Measurements from ENCODE around the gene TBC1D8.

The TBC1D8 gene

DNA sequence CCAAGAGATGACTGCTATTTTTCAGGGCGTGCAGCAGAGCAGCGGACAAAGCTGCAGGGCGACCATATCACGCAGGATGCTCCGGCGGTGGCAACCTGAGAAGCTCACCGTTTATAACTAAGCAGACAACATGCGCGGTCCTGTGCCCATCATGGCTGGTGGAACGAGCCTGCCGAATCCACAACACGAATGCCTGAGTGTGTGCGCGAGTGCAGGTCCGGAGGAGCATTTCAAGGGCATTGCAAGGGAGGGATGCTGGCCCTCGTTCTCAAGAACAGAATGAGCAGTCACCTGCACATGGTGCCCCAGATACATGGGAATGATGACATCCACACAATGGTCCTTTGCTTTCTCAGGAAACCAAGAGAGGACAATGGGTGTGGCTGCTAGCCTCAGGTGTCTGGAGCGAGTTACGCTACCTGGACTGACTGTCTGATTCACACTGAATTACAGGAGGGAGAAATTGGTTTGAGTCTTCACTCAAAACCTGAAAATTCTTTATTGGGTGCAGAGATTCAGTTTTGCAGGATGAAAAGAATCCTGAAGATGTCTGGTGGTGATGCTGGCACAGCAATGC, 39.8 kb downstream of the TBC1D8 start:
- DNase-seq = no peak

DNA sequence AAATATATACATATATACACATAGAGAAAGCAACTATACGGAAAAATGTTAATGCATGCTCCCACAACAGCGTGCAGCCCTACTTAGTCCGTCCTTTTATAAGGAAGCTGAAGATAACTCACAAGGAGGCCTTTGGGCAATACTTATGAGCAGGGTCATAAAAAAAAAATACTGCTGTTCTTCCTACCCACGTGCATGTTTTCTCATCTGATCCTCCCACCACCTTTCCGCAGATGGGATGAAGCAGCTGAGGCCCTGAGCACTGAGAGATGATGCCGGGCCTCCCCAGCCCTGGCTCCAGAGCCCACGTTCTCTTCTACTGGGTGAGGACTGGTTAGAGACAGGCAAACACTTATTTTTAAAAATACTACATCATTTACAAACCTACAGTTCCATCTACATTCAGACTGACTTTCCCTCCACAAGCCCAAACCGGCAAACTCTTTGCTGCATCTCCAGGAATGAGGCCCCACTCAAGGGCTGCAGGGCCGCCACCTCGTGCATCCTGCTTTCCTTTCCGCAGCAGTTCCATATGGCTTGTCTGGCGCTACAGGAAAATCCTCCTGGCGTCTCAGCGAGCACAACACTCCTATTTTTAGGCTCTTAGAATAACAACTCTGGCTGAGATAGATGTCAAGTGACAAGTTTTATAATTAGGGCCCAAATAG, 41.6 kb downstream of the TBC1D8 start:
- DNase-seq = no peak

DNA sequence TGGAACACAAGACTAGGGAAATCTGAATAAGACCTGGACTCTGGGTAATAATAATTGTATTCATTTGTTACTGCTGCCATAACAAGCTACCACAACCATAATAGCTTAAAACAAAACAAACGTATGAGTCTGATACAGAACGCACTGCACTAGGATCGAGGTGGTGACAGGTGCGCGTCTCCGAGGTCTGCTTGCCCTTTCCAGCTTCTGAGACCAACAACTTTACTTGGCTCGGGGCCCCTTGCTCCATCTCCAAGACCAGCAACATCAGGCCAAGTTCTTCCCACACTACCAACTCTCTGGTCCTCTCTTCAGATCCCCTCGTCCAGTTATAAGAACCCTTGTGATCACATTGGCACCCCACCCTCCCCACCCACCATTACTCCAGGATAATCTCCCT, 42.8 kb downstream of the TBC1D8 start:
- no peak for DNase-seq

DNA sequence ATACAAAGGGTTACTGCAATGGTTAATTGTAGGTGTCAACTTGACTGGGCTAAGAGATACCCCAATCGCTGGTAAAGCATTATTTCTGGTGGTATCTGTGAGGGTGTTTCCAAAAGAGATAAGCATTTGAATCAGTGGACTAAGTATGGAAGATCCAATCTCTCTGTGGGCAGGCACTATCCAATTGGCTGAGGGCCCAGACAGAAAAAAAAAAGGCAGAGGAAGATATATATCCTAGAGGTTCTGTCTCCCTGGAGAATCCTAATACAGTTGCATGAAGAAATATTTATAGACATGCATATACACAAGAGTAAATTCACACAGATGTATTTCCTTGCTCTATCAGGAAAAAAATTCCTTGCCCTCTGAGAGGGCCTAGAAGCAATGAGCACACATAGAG, 43.9 kb downstream of the TBC1D8 start:
- DNase-seq = no peak

DNA sequence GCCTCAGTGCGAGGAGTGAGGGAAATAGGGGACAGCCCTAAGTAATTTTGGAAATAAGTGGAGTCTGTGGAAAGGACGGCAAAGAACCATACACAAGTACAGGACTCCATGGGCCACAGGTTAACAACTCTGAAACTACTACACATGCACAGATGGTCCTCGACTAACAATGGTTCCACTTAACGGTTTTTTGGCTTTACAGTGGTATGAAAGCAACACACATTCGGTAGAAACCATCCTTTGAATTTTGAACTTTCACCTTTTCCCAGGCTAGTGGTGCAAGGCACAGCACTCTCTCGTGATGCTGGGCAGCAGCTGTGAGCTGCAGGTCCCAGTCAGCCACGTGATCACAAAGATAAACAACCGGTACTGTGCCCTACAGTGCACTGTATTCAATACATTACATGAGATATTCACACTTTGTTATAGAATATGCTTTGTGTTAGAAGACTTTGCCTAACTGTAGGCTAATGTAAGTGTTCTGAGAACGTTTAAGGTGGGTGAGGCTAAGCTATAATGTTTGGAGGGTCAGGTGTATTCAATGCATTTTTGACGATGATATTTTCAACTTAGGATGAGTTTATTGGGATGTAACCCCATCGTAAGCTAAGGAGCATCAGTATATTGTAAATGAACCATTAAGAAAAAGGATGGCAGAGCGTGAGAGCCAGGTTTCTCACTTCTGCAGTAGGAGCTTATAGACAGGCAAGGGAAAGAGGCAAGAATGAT, 44.6 kb downstream of the TBC1D8 start:
- DNase-seq = peak; percentile 42

DNA sequence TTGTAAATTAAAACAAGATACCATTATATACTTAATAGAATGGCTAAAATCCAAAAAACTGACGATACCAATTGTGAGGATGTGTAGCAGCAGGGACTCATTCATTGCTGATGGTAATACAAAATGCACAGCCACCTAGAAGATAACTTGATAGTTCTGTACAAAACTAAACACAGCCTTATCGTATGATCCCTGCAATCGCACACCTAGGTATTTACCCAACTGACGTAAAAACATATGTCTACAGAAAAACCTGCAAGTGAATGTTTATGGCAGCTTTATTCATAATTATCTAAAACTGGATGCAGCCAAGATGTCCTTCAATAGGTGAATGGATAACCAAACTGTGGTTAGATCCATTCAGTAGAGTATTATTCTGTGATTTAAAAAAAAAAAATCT, 45.5 kb downstream of the TBC1D8 start:
- DNase-seq = no peak

DNA sequence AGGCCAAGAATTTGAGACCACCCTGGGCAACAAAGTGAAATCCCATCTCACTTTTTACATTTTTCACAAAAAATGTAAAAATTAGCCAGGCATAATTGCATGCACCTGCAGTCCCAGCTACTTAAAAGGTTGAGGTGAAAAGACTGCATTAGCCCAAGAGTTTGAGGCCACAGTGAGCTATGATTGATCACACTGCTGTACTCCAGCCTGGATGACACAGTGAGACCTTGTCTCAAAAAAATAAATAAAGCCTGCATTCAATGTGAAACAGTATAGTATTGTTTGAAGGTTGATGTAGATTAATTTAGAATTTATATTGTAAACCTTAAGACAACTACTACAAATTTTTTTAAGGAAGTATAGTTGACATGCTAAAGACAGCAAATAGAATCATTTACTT, 53.5 kb downstream of the TBC1D8 start:
- no peak for DNase-seq

DNA sequence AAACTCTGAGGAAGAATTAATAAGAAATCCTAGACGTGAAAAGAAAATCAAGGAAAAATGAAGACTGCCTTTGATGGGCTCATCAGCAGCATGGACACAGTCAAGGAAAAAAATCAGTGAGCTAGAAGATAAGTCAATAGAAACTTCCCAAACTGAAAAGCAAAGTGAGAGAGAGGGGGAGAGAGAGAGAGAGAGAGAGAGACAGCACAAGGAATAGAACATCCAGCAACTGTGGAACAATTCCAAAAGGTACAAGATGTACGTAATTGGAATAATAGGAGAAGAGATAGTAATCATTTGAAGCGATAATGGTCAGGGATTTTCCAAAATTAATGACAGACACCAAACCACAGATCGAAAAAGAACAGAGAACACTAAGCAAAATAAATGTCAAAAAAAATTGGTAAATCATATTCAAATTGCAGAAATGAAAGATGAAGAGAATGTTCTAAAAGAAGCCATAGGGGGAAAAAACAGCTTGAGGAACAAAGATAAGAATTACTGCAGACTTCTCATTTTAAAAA, 54.5 kb downstream of the TBC1D8 start:
- DNase-seq = no peak

DNA sequence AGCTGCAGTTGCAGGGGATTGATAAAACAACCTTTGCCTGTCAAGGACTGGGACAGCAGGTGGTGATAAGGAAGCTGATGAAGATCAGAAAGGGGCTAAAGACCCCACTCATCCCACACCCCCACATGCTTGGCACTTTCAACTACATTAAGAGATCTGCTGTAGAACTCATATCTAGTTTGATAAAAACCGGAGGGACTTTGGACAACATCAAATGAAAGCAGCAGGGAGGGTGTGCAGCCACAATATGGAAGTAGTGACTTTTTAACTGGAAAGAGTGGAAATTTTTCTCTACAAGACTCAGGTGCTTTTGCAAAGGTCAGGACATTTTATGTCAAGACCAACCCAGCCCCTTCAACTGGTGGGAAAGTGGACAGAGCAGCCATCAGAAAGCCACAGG, 56.8 kb downstream of the TBC1D8 start:
- no peak for DNase-seq

DNA sequence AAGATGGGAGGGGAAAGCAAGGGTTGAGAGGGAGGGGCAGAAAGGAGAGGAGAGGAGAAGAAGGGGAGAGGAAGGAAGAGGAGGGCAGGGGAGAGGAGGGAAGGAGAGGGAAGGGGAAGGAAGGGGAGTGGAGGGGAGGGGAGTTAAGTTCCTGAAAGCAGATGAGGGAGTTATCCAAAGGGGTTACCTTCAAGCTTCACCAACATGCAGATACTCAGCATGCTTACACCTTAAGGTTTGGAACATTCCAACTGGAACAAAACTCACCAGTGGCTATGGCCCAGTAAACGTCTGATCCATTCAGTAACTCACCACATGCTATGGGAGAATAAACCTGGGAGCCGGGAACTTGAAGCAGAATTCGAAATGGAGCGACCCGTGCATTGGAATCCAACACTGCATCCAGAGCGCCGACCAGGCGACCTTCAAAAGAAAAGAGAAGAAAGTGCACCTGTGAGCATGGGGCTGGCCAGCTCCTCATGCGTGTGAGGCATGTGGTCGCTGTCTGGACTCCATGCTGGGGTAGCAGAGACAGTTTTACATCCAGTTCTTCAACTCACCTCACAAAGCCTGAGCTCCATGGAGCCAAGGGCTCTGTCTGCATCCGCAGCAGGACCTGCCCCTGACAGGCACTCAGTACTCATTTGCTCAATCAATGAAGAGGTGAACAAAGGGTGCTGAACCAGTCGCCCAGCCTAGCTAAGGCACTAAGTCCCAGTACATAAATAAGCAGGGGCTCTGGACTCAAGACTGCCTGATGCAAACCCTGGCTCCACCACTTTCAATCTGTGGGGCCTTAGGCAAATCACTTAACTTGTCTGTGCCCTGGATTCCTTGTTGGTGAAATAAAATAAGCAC, 61.0 kb downstream of the TBC1D8 start:
- DNase-seq = no peak

DNA sequence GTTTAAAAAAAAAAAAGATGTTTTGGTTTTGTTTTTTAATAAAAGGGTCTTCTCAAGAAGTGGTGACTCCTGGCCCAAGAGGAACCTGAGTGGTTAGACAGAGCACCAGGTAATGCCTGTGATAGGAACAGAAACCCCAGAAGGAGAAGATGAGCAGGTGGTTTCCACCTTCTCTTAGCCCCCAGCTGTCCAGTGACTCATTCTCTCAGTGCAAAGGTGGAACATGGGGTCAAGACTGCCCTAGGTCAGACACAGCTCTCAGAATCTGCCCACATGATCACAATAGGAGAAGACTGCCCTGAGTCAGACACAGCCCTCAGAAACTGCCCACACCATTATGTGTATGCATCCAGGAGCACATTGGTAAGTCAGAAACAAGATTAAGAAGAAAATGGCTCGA, 61.8 kb downstream of the TBC1D8 start:
- peak; percentile 13 for DNase-seq

DNA sequence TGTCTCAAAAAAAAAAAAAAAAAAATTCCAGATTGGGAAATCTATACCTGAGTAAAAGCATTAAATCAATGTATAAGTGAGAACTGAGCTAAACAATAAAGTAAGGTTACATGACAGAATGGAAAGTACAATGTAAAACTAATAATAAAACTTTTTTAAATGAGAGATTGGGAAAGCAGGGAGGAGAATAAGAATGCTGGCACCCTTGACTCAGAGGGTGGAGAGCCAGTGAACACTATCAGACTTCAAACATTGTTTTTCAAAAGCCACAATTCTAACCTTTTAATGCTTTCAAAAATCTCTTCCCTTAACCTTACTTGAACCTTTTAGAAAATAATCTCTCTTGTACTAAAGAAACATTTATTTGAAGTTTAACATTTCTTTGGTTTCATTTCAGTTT, 63.5 kb downstream of the TBC1D8 start:
- no peak for DNase-seq

DNA sequence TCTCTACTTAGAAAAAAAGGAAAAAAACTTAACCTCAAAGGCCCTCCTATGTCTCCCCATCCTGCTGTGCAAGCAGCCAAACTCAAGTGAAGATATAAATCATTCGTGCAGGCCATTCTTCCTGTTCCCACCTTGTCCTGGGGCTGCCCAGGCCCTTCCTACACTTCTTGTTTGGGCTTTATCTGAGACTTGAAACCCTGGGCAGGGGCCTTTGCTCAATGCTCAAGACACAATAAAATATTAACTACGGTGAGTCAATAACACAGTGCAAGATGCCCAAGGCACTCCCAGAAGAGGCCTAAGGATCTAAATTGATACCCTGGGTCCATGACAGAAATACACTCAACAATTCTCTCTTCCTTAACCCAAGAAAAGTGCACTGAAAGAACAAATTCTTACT, 67.6 kb downstream of the TBC1D8 start:
- no peak for DNase-seq

DNA sequence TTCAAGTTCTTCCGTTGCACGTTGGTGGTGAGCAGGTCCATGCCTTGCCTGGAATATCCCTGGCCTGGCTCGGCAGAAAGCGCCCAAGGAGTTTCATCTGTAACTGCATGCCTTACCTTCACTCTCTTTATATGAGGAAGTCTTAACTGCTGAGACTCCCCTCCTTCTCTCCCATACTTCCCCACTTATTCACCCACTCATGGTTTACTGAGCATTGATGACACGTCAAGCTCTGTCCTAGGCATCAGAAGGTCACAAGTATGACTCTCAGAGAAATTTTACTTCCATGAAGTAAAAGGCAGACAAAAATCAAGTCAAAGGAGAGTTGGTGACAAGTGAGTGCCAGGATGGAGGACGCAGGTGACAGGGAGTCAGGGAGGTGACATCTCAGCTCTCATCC, 68.2 kb downstream of the TBC1D8 start:
- DNase-seq = no peak

DNA sequence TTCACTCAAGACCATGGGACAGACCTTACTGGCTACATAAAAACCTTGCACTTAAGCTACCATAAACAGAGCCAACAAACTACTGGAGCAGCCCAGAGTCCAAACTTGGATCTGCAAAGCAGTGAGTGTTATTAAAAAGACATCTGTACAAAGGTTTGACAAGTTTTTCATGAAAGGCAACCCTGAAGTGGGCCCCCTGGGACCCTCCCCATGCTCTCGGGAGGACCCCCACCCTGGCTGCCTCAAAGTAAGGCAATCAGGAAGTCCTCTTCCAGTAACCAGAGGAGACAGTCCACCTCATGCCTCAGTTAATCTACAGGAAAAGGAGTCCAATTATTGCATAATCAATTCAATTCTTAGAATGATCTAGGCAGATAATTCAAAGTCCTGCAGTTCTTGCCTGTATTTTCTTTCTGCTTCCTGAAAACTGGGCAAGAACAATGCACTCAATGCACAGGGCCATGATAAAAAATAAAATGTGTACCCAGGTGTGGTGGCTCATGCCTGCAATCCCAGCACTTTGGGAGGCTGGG, 69.7 kb downstream of the TBC1D8 start:
- DNase-seq = no peak

DNA sequence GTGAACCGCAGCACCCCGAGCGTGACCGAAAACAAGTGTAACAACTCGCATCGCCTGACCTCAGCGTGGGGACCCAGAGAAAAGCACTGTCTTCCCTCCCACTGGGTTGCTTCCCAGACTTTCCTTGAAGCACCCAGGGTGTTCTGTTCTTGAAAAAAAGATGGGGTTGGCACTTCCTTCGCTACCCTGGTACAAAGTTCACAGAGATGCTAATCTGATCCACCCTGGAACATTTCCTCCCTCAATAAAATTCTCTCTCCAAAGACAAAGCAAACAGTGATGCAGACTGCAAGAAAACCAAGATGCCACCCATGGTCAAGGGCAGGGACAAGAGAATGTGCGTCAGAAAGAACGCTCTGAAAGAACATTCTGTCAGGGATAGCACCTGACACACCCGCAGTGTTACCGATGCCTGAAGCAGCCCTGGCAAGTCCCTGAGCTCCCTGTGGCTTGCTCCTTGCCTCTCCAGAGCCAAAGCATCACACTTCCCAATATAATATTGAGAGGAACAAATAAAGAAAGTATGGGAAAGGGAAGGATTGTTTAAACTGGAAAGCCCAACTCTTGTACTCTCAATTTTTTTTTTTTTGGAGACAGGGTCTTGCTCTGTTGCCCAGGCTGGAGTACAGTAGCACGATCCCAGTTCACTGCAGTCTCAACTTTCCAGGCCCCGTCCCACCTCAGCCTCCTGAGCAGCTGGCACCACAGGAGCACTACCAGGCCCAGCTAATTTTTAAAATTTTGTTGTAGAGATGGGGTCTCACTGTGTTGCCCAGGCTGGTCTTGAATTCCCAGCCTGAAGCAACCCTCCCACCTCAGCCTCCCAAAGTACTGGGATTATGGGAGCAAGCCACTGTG, 70.7 kb downstream of the TBC1D8 start:
- no peak for DNase-seq

DNA sequence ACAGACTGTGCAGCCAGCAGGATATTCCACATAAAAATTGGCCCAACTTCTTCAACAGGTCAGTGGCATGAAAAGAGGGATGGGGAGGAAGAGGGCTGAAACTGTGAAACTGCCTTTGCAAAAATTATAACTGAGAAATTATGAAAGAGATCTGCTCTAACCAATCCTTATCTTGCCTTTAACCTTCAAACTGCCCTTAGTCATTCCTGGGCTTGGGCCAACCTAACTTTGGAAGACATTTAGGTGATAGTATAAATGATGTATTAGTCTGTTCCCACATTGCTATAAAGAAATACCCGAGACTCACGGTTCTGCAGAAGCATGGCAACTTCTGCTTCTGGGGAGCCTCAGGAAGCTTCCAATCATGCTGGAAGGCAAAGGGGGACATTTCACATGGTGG, 74.6 kb downstream of the TBC1D8 start:
- no peak for DNase-seq

DNA sequence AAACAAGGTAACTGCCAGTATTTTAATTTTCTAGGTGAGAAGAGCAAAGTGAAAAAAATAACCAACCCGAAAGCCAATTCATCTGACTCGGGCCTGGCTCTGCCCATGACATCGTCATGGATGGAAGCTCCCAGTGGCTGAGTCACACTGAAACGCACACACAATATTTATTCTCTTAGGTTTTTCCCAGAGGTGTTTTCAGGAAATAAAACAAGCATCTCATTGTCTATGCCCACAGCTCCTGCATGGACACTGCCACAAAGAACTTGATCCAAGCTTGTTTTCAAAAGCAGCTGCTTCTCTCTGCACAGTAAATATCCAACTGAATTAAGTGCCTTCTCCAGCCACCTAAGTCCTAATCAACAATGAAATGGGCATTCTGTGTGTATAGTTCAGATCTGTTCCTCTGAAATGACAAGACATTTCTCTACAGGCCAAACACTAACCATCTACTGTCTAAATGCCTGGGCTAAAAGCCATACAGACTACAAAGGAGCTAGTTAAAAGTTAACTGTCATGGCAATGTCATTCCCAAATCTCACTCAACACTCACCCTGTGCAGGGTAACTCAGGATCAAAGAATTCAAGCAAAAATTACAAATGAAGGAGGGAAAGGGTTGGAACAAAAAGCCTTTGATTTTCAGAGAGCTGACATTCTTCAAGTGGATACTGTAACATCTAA, 86.2 kb downstream of the TBC1D8 start:
- DNase-seq = peak; percentile 55

DNA sequence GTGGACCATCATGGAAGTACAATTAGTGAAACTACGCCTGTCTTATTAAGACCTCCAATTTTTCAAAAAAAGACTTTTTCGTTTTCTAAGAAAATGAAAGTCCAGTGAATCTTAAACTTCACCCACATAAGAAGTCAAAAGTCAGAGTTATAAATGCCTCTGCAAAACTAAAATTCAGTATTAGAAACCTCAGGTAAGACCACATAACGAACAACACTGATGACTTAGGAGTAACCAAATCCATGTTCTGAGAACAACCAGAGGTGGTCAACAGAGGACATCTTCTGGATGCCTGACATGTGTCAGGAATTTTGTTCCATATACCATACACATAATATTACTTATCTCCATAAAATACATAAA, 86.7 kb downstream of the TBC1D8 start:
- DNase-seq = no peak

DNA sequence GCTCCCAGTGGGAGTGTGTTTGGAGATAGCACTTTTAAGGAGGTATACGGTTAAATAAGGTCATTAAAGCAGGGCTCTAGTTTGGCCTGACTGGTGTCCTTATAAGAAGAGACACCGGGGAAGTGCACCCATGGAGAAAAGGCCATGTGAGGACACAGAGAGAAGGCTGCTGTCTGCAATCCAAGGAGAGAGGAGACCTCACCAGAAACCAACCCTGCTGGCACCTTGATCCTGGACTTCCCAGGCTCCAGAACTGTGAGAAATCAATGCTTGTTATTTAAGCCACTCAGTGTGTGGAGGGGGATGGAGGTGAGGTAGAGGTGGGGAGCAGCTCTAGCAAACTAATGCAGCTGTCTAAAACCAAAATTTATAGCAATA, 87.1 kb downstream of the TBC1D8 start:
- DNase-seq = no peak

DNA sequence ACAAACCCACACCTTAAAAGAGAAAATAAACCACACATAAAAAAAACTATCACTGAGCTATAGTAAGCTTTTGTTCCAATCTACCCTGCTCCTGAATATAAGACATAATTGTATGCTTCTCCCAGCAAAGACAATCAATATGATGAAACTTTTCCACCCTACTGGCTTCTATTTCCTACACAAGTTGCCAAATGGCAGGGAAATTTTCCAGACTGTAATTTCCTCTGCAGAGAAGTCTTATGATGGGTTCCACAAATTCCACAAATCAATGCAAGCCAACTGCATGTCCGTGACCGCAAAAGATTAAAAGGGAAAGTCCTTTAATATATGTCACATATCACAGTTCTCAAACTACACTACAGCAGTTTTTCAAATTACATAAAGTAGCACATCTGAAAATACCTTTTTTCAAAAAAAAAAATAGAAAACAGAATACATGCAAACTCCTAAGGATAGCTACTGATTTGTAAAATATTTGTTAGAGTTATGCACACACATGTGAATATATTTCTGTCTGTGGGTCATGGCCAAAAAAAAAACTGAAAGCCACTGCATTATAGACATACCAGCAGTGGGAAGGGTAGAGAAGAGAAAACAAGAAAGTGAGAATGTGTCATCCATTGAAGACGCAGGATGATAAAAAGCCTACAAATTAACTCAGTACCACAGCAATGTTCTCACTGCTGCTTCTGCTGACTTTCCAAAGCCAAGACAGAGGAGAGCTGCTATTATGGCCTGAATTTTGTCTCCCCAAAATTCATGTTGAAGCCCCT, 87.6 kb downstream of the TBC1D8 start:
- DNase-seq = peak; percentile 13

Measured in HCEC 1CT (cell line).